Rectal smooth muscle tissue (tissue), 1 donor: ENCODE data around the gene NAV2.

Source experiments
- H3K27ac ChIP-seq: one replicate; pipeline ENCODE4 v1.7.0; 2013; ENCODE audit warnings: low read depth, low read length, inconsistent platforms
- H3K27me3 ChIP-seq: one replicate; pipeline ENCODE4 v1.7.0; 2013; ENCODE audit warnings: low read length; ENCODE audit not compliant: control insufficient read depth, insufficient read depth
- H3K36me3 ChIP-seq: one replicate; pipeline ENCODE4 v1.7.0; 2013; ENCODE audit warnings: low read length; ENCODE audit not compliant: control insufficient read depth, insufficient read depth
- H3K4me1 ChIP-seq: one replicate; pipeline ENCODE4 v1.7.0; 2013; ENCODE audit warnings: low read length; ENCODE audit not compliant: control insufficient read depth, insufficient read depth
- H3K4me3 ChIP-seq: one replicate; pipeline ENCODE4 v1.7.0; 2013; ENCODE audit warnings: low read length
- H3K9ac ChIP-seq: one replicate; pipeline ENCODE4 v1.7.0; 2013; ENCODE audit warnings: low read length

The NAV2 gene

GRCh38 chr11:20015529-20016427 lies 303.1 kb downstream of the NAV2 start:
- Histone ChIP-seq H3K4me1 (peaks cover 6% of the 10 kb centered on the region), H3K27ac (no peak overlapping the region), H3K36me3 (no peaks in the 10 kb centered on the region), H3K4me3 (no peak overlapping the region), H3K27me3 (no peaks in the 10 kb centered on the region), H3K9ac (no peak overlapping the region)

- Histone ChIP-seq H3K9ac (no peak overlapping the region), H3K27me3 (no peaks in the 10 kb centered on the region), H3K4me1 (peaks cover 4% of the 10 kb centered on the region), H3K36me3 (no peaks in the 10 kb centered on the region), H3K27ac (no peak overlapping the region), H3K4me3 (no peak overlapping the region)
These were observed 303.9 kb downstream of the NAV2 start for GRCh38 chr11:20016526-20016925.

- Histone ChIP-seq H3K4me1 (peaks cover 5% of the 10 kb centered on the region), H3K36me3 (no peaks in the 10 kb centered on the region), H3K4me3 (no peak overlapping the region), H3K27me3 (no peaks in the 10 kb centered on the region), H3K27ac (no peak overlapping the region), H3K9ac (no peak overlapping the region)
These were observed 304.7 kb downstream of the NAV2 start for GRCh38 chr11:20017320-20017719.

- Histone ChIP-seq H3K4me3 (no peak overlapping the region), H3K36me3 (no peaks in the 10 kb centered on the region), H3K27me3 (no peaks in the 10 kb centered on the region), H3K9ac (no peak overlapping the region), H3K4me1 (peaks cover 8% of the 10 kb centered on the region), H3K27ac (no peak overlapping the region)
These were observed 307.6 kb downstream of the NAV2 start for GRCh38 chr11:20020198-20020597.

- Histone ChIP-seq H3K4me3 (no peak overlapping the region), H3K27ac (no peak overlapping the region), H3K9ac (no peak overlapping the region), H3K27me3 (no peaks in the 10 kb centered on the region), H3K4me1 (peaks cover 11% of the 10 kb centered on the region), H3K36me3 (no peaks in the 10 kb centered on the region)
These were observed 308.1 kb downstream of the NAV2 start for GRCh38 chr11:20020716-20021115.

DNA sequence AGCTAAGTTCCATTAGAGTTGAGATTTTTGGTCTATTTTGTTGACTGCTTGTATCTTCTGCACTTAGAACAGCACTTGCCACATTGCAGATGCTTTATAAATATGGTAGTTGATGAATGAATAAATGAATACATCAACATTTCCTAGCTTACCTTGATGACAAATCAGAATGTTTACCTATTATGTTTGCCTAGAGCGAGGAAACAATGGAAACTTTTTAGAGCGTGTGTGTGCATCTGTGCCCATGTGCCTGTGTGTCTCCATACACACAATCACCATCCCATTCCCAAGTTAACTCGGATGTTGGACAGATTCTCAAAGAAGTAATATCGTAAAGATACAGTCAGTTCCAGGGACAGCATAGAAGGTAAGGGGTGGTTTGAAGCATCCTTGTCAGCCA lies 308.6 kb downstream of the NAV2 start:
- Histone ChIP-seq H3K9ac (no peak overlapping the region), H3K36me3 (no peaks in the 10 kb centered on the region), H3K27me3 (no peaks in the 10 kb centered on the region), H3K4me1 (peaks cover 11% of the 10 kb centered on the region), H3K27ac (no peak overlapping the region), H3K4me3 (no peak overlapping the region)

DNA sequence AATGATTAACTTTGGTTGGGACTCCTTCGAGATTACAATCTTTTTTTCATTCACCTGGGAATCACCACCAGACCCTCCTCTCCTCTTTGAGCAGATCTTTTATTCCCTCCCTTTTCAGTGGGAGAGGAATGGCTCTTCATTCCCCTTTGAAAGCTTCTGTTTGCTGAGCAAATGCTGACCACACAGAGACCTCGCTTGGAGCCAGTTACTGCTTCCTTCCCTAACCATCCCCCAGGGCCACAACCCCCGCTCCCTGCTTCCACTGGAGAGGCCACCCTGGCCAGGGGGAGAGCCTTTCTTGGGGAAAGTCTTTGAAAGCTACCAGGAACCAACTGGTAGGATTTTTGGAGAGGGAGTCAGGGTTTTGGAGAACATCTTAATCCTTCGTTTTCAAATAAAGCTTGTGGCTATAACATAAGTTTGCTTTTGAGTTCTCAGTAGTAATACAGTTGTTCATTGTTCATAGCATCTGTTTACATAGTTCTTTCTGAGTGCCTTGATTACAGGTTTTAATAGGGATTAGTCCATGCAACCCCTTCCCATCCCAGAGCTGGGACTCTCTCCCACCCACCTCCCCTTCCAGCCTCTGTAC lies 309.2 kb downstream of the NAV2 start:
- no peak overlapping the region for H3K27ac ChIP-seq

GRCh38 chr11:20022363-20023081 lies 309.9 kb downstream of the NAV2 start:
- Histone ChIP-seq H3K27ac (no peak overlapping the region), H3K4me3 (no peak overlapping the region), H3K36me3 (no peaks in the 10 kb centered on the region), H3K27me3 (no peaks in the 10 kb centered on the region), H3K4me1 (peaks cover 16% of the 10 kb centered on the region), H3K9ac (no peak overlapping the region)

More for the DNA sequence above, 309.2 kb downstream of the NAV2 start:
- Histone ChIP-seq H3K36me3 (no peaks in the 10 kb centered on the region), H3K27me3 (no peaks in the 10 kb centered on the region), H3K4me3 (no peak overlapping the region), H3K9ac (no peak overlapping the region), H3K4me1 (peaks cover 11% of the 10 kb centered on the region)

DNA sequence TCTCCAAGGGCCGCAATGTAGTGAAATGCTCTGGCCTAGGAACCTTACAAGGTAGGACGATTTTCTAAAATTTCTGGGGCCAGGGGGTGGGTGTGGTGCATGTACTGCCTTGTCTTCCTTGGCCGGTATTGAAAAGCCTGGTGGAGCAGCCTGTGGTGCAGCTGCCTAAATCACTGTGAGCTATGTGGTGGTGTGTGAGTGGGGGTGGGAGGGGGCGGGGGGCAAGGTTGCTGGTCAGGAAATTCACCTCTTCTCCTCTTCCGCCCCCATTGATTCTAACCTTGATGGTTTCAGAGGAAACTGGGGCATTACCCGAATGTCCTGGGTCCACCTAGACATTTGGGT lies 310.4 kb downstream of the NAV2 start:
- Histone ChIP-seq H3K36me3 (no peaks in the 10 kb centered on the region), H3K27ac (no peak overlapping the region), H3K27me3 (no peaks in the 10 kb centered on the region), H3K9ac (no peak overlapping the region), H3K4me3 (no peak overlapping the region), H3K4me1 (peaks cover 16% of the 10 kb centered on the region)

DNA sequence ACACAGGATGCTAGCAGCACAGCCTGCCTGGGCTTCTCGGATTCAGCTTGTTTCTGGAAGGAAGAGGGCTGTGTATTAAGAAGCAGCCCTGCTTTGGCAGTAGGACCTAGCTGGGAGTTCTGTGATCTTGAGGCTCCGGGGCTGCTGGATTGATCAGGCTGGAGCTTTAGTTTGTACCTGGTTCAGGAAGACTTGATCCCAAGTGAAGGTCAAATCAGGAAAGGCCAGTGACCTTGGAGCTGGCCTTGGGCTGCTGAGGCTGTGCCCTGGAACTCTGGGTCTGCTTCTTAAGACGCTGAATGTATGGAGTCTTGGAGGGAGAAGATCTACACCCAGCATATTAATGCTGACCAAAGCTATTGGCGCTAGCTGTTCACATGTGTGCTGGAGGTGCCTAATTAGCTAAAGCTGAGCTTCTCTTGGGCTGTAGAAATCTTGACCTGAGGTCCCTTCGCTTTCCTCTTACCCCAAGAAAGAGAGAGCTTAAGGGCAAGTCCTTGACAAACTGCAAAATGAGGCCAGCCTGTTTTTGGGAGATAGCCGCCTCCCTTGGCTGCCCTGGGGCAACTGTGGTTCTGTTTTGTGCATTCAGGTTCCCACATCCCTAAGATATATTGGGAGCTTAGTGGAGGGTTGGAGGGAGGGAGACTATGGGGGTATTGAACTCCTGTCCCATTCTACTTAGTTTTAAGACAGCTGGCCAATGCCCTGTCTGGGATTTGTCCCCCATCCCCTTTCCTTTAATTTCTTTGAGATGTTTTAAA lies 311.7 kb downstream of the NAV2 start:
- H3K27me3 ChIP-seq, result no peaks in the 10 kb centered on the region
- H3K36me3 ChIP-seq, result no peaks in the 10 kb centered on the region
- no peak overlapping the region for H3K9ac ChIP-seq
- H3K27ac ChIP-seq, result no peak overlapping the region
- no peak overlapping the region for H3K4me3 ChIP-seq
- H3K4me1 ChIP-seq, result peaks cover 16% of the 10 kb centered on the region

DNA sequence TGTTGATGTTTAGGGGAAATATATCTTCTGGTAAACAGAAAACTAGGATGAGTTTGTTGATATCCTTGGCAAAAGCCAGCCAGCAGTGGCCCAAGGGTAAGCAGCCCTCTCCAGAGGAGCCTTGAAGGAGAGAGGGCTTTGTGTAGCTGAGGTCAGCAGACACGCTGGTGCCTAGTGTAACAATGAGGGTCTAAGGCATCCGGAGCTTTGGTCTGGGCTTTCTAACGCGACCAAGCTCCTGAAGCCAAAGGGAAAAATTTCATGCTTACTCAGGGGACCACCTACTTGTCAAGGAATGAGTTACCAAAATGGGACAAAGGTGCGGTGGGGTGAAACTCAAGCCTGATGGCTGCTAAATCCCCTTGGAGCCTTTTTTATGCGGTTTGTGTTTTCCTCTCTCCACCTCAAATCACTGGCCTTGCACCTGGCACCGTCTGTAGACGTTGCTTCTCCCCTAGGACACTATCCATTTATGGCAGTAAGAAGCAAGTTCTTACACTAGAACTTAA lies 312.7 kb downstream of the NAV2 start:
- Histone ChIP-seq H3K36me3 (no peaks in the 10 kb centered on the region), H3K27ac (peak overlapping the region; percentile 0), H3K27me3 (no peaks in the 10 kb centered on the region), H3K4me3 (no peak overlapping the region), H3K4me1 (peaks cover 16% of the 10 kb centered on the region), H3K9ac (no peak overlapping the region)
